ENCODE results near the gene RPL10. TPM values are rescaled to one million over a fixed set of nuclear protein-coding genes. Genes with fewer than 3 reads are reported as not detected.

RPL10 gene
- total RNA-seq, 4 donors from 2014 or later = 1,992 to 4,644 (median 2,626) TPM

GRCh38 chrX:154354516-154354915 lies 43.7 kb upstream of the RPL10 start:
- no peak for TF ChIP-seq POLR2A (IDR thresholded peaks at IDR 0.05)
- no peaks in the 10 kb centered on the region for H3K9me3 ChIP-seq
- no peaks in the 10 kb centered on the region for H3K27me3 ChIP-seq
- H3K36me3 ChIP-seq = peaks cover 0 to 70% (median 0%) of the 10 kb centered on the region in 3 donors
- H3K27ac ChIP-seq = no peak overlapping the region
- no peak overlapping the region for H3K4me3 ChIP-seq
- peaks cover 0 to 4% (median 0%) of the 10 kb centered on the region in 4 donors for H3K4me1 ChIP-seq
- no peak for DNase-seq

- H3K4me3 ChIP-seq = no peak overlapping the region
- H3K36me3 ChIP-seq = peaks cover 0 to 69% (median 0%) of the 10 kb centered on the region in 3 donors
- peaks cover 0 to 4% (median 0%) of the 10 kb centered on the region in 4 donors for H3K4me1 ChIP-seq
- TF ChIP-seq CTCF (IDR thresholded peaks at IDR 0.05) = no peak
- no peak for TF ChIP-seq POLR2A (IDR thresholded peaks at IDR 0.05)
- H3K9me3 ChIP-seq = no peaks in the 10 kb centered on the region
- DNase-seq = no peak
- no peaks in the 10 kb centered on the region for H3K27me3 ChIP-seq
- H3K27ac ChIP-seq = no peak overlapping the region
These were observed 42.9 kb upstream of the RPL10 start for GRCh38 chrX:154355094-154355775.

DNA sequence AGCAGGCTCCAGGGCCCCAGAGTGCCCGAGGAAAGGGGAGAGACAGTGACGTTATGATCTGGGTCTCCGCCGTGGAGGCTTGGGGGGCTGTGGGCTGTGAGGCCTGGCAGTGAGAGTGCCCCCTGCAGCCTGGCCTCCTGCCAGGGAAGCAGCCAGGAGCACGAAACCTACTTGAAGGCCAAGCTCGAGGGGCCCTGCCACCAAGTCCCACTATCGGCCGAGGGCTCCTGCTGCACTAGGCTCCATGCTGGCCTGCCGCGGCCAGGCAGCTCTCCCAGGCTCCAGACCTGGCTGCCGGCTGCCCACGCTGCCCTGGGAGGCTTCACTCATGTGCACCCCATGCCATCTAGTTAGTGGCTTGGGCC lies 42.4 kb upstream of the RPL10 start:
- H3K4me3 ChIP-seq = no peak overlapping the region
- TF ChIP-seq CTCF (IDR thresholded peaks at IDR 0.05) (no peak), POLR2A (IDR thresholded peaks at IDR 0.05) (no peak)
- DNase-seq = no peak
- H3K4me1 ChIP-seq = peaks cover 0 to 4% (median 0%) of the 10 kb centered on the region in 4 donors
- H3K36me3 ChIP-seq = peaks cover 0 to 64% (median 0%) of the 10 kb centered on the region in 3 donors
- no peaks in the 10 kb centered on the region for H3K9me3 ChIP-seq
- H3K27me3 ChIP-seq = no peaks in the 10 kb centered on the region
- no peak overlapping the region for H3K27ac ChIP-seq

DNA sequence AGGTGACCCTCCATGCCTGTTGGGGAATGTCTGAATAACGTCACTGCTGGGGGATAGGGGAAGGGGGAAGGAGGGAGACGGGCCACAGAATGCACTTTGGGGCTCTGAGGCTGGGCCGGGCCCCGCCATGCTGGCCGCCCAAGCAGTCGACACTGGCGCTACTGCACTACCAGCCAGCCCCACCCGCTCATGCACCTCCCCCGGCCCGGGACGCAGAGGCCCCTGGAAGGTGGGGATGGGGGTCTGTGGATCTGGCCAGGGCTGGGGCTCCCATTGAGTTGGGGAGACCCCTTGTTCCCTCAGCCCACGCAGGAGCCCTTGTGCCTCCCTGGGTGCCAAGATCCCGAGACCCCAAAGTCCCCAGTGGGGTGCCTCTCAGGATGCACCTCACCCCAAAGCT lies 41.6 kb upstream of the RPL10 start:
- Histone ChIP-seq H3K9me3 (no peaks in the 10 kb centered on the region), H3K4me3 (no peak overlapping the region), H3K36me3 (peaks cover 0 to 63% (median 0%) of the 10 kb centered on the region in 3 donors), H3K27me3 (no peaks in the 10 kb centered on the region), H3K4me1 (peaks cover 0 to 4% (median 0%) of the 10 kb centered on the region in 4 donors), H3K27ac (no peak overlapping the region)
- no peak for TF ChIP-seq POLR2A (IDR thresholded peaks at IDR 0.05)
- no peak for TF ChIP-seq CTCF (IDR thresholded peaks at IDR 0.05)
- DNase-seq = no peak

GRCh38 chrX:154357205-154357604 lies 41.0 kb upstream of the RPL10 start:
- no peak for TF ChIP-seq CTCF (IDR thresholded peaks at IDR 0.05)
- TF ChIP-seq POLR2A (IDR thresholded peaks at IDR 0.05) = no peak
- Histone ChIP-seq H3K36me3 (peaks cover 0 to 69% (median 0%) of the 10 kb centered on the region in 3 donors), H3K4me3 (no peak overlapping the region), H3K4me1 (no peaks in the 10 kb centered on the region), H3K27me3 (no peaks in the 10 kb centered on the region), H3K9me3 (no peaks in the 10 kb centered on the region), H3K27ac (no peak overlapping the region)
- no peak for DNase-seq

- Histone ChIP-seq H3K27me3 (no peaks in the 10 kb centered on the region), H3K27ac (no peak overlapping the region), H3K36me3 (peaks cover 0 to 68% (median 0%) of the 10 kb centered on the region in 3 donors), H3K4me1 (no peaks in the 10 kb centered on the region), H3K9me3 (no peaks in the 10 kb centered on the region), H3K4me3 (no peak overlapping the region)
- TF ChIP-seq CTCF (IDR thresholded peaks at IDR 0.05) (no peak), POLR2A (IDR thresholded peaks at IDR 0.05) (no peak)
- DNase-seq = no peak
These were observed 40.2 kb upstream of the RPL10 start for GRCh38 chrX:154358011-154358410.
